Left lung (tissue), 10 donors: ENCODE results near the gene GSS. TPM values are rescaled to one million over a fixed set of nuclear protein-coding genes. Genes with fewer than 3 reads are reported as not detected.

Experiments used
- ATAC-seq: fragments of 200-7000 bp; cut with Tn5 transposase; one replicate; pipeline ENCODE4 v1.9.1; 2020; ENCODE audit warnings: moderate library complexity
- DNase-seq, 4 donors: peaks; one replicate each; pipeline ENCODE4 v3.0.0-alpha.2; 2013 to 2020
- H3K27ac ChIP-seq, 2 donors: fragments of 200-600 bp; sonication (generic) in 1 of 2; one replicate each; pipeline versions ENCODE4 v1.5.0 to v1.8.0; 2020 to 2021
- H3K27me3 ChIP-seq, 2 donors: fragments of 200-600 bp; sonication (generic) in 1 of 2; one replicate each; pipeline versions ENCODE4 v1.5.0 to v1.8.0; 2020 to 2021
- H3K36me3 ChIP-seq, 2 donors: fragments of 200-600 bp; sonication (generic) in 1 of 2; one replicate each; pipeline versions ENCODE4 v1.5.0 to v1.8.0; 2020 to 2021
- H3K4me1 ChIP-seq, 2 donors: fragments of 200-600 bp; one replicate each; pipeline ENCODE4 v1.8.0; 2021
- H3K4me3 ChIP-seq, 2 donors: fragments of 200-600 bp; sonication (generic) in 1 of 2; one replicate each; pipeline versions ENCODE4 v1.5.0 to v1.8.0; 2020 to 2021; ENCODE audit warnings: mild to moderate bottlenecking in 1 of 2
- H3K9me3 ChIP-seq, 2 donors: fragments of 200-600 bp; sonication (generic) in 1 of 2; one replicate each; pipeline versions ENCODE4 v1.5.0 to v1.8.0; 2020 to 2021
- CTCF ChIP-seq, 2 donors: fragments of 200-600 bp; sonication (generic) in 1 of 2; IDR thresholded peaks; one replicate each; pipeline versions ENCODE4 v1.5.0 to v1.8.0; 2021; ENCODE audit warnings: antibody characterized with exemption in 2 of 2
- intact Hi-C, 2 donors: fragments of 100-400 bp; cut with DNase I; formaldehyde crosslinking; loops; one replicate each; pipeline versions ENCODE4 v1.11.2 to v1.14.2; 2022
- polyA plus RNA-seq, 6 donors: library from polyadenylated mRNA; unstranded; fragments of 120-200 nt; gene quantifications; one replicate each; pipeline ENCODE4 v1.2.1, GENCODE V29; 2013; ENCODE audit not compliant: insufficient read length in 6 of 6
- total RNA-seq, 2 donors: library from RNA; stranded (reverse); fragmentation: NEBNext Ultra II Directional; extraction: Animal tissue kit (Norgen Biotek cat#: 25700); gene quantifications; one replicate each; pipeline ENCODE4 v1.2.1, GENCODE V29; 2021
- donor health status: DM: no; HTN: yes; CAD: no.
- donor health status: DM: no; HTN: no; CAD: no.

Gene GSS
- total and polyA plus RNA-seq, 8 donors = 37.8 to 50.3 (median 41.5) TPM

GRCh38 chr20:34970193-34970840 lies 14.7 kb upstream of the GSS start:
- peak in 1 of 4 donors; percentile 23 for DNase-seq

GRCh38 chr20:34968042-34968775 lies 12.6 kb upstream of the GSS start:
- no peak for TF ChIP-seq CTCF (IDR thresholded peaks at IDR 0.05)
- Histone ChIP-seq H3K27me3 (no peaks in the 10 kb centered on the region), H3K4me3 (no peak overlapping the region), H3K36me3 (no peaks in the 10 kb centered on the region), H3K9me3 (no peaks in the 10 kb centered on the region), H3K27ac (no peak overlapping the region), H3K4me1 (no peaks in the 10 kb centered on the region)
- no peak for ATAC-seq
- intact Hi-C loops = no loop called here
- DNase-seq = peak in 1 of 4 donors; percentile 41

More at GRCh38 chr20:34970193-34970840, 14.7 kb upstream of the GSS start:
- Histone ChIP-seq H3K27ac (no peak overlapping the region), H3K9me3 (no peaks in the 10 kb centered on the region), H3K4me1 (no peaks in the 10 kb centered on the region), H3K36me3 (no peaks in the 10 kb centered on the region), H3K4me3 (no peak overlapping the region), H3K27me3 (no peaks in the 10 kb centered on the region)
- ATAC-seq = no peak
- intact Hi-C loops = no loop called here
- TF ChIP-seq CTCF (IDR thresholded peaks at IDR 0.05) = no peak

GRCh38 chr20:34967421-34967820 lies 11.8 kb upstream of the GSS start:
- Histone ChIP-seq H3K27ac (no peak overlapping the region), H3K4me3 (no peak overlapping the region), H3K36me3 (no peaks in the 10 kb centered on the region), H3K4me1 (no peaks in the 10 kb centered on the region), H3K27me3 (no peaks in the 10 kb centered on the region), H3K9me3 (no peaks in the 10 kb centered on the region)
- ATAC-seq = no peak
- TF ChIP-seq CTCF (IDR thresholded peaks at IDR 0.05) = no peak
- no peak for DNase-seq
- intact Hi-C loops = no loop called here

- Histone ChIP-seq H3K4me3 (no peak overlapping the region), H3K9me3 (no peaks in the 10 kb centered on the region), H3K36me3 (no peaks in the 10 kb centered on the region), H3K4me1 (no peaks in the 10 kb centered on the region), H3K27ac (no peak overlapping the region), H3K27me3 (no peaks in the 10 kb centered on the region)
- intact Hi-C loops = no loop called here
- TF ChIP-seq CTCF (IDR thresholded peaks at IDR 0.05) = no peak
- DNase-seq (no peak), ATAC-seq (no peak)
These were observed 9.4 kb upstream of the GSS start for GRCh38 chr20:34965051-34965450.

GRCh38 chr20:34964486-34964885 lies 8.9 kb upstream of the GSS start:
- TF ChIP-seq CTCF (IDR thresholded peaks at IDR 0.05) = no peak
- intact Hi-C loops = no loop called here
- H3K27ac ChIP-seq = no peak overlapping the region
- H3K4me3 ChIP-seq = no peak overlapping the region
- H3K4me1 ChIP-seq = no peaks in the 10 kb centered on the region
- no peaks in the 10 kb centered on the region for H3K27me3 ChIP-seq
- no peaks in the 10 kb centered on the region for H3K36me3 ChIP-seq
- H3K9me3 ChIP-seq = no peaks in the 10 kb centered on the region
- DNase-seq = no peak
- ATAC-seq = no peak
